SK-N-SH (cell line): ENCODE results near the gene NAV2. TPM values are rescaled to one million over a fixed set of nuclear protein-coding genes. Genes with fewer than 3 reads are reported as not detected.
"Not testable (repeated sequence)": the region's sequence is repeated elsewhere in the genome, so short reads cannot be mapped to it uniquely, and the experiment has no call there.

ENCODE experiments used
- CTCF ChIA-PET: fragments of 300-600, 350-600 bp; formaldehyde crosslinking; extraction: SDS; loops from one replicate; lab custom pipeline; 2021; lab: Yijun Ruan, JAX
- POLR2A ChIA-PET: fragments of 350-600 bp; sonication (Branson Sonifier 250); formaldehyde crosslinking; extraction: SDS; loops from one replicate; lab custom pipeline; 2020; ENCODE audit warnings: antibody characterized with exemption, inconsistent platforms; lab: Yijun Ruan, JAX
- DNase-seq: peaks from one replicate; pipeline ENCODE4 v3.0.0; 2012
- H2AFZ ChIP-seq: fragments of 200-600 bp; sonication (generic); 2 replicates; pipeline ENCODE4 v1.8.1; 2016; ENCODE audit warnings: antibody characterized with exemption, mild to moderate bottlenecking, low read depth
- H3F3A ChIP-seq: fragments of 200-600 bp; sonication (generic); replicated peaks from 2 replicates; pipeline ENCODE3; 2016; ENCODE audit warnings: antibody characterized with exemption, mild to moderate bottlenecking; ENCODE audit not compliant: insufficient read depth
- H3K27ac ChIP-seq, 2 experiments: fragments of 200-500 bp in 1 of 2; fragments of 200-600 bp in 1 of 2; sonication (Bioruptor generic) in 1 of 2; sonication (generic), shearing (Covaris generic) in 1 of 2; 2 replicates each; pipeline versions ENCODE4 v1.5.1 to v1.6.1; 2014 to 2016; ENCODE audit warnings: low read depth in 2 of 2, inconsistent platforms in 1 of 2, low read length in 1 of 2, mild to moderate bottlenecking in 1 of 2, mixed read lengths in 1 of 2
- H3K27me3 ChIP-seq: fragments of 200-600 bp; sonication (generic), shearing (Covaris generic); 2 replicates; pipeline ENCODE4 v1.6.1; 2016; ENCODE audit warnings: mixed run types; ENCODE audit not compliant: insufficient read depth
- H3K36me3 ChIP-seq, 2 experiments: fragments of 200-500 bp in 1 of 2; fragments of 200-600 bp in 1 of 2; sonication (Bioruptor generic) in 1 of 2; sonication (generic) in 1 of 2; replicated peaks in 1 of 2; 2 replicates each; pipeline versions ENCODE3 to v1.5.1; 2014 to 2016; ENCODE audit warnings: low read length in 1 of 2, mild to moderate bottlenecking in 1 of 2; ENCODE audit not compliant: insufficient read depth in 2 of 2, control insufficient read depth in 1 of 2
- H3K4me1 ChIP-seq, 2 experiments: fragments of 200-500 bp in 1 of 2; fragments of 200-600 bp in 1 of 2; sonication (Bioruptor generic) in 1 of 2; sonication (generic), shearing (Covaris generic) in 1 of 2; 2 replicates each; pipeline versions ENCODE4 v1.5.1 to v1.6.1; 2014 to 2016; ENCODE audit warnings: low read depth in 1 of 2, low read length in 1 of 2, mixed run types in 1 of 2; ENCODE audit not compliant: insufficient read depth in 2 of 2, control insufficient read depth in 1 of 2
- H3K4me2 ChIP-seq: fragments of 200-600 bp; sonication (generic), shearing (Covaris generic); 2 replicates; pipeline ENCODE4 v1.6.1; 2017; ENCODE audit warnings: mixed run types
- H3K4me3 ChIP-seq, 2 experiments: fragments of 200-500 bp in 1 of 2; fragments of 200-600 bp in 1 of 2; sonication (Bioruptor generic) in 1 of 2; sonication (generic), shearing (Covaris generic) in 1 of 2; 2 replicates each; pipeline versions ENCODE4 v1.5.1 to v1.8.1; 2014 to 2016; ENCODE audit warnings: low read depth in 2 of 2, inconsistent platforms in 1 of 2, low read length in 1 of 2, mild to moderate bottlenecking in 1 of 2, mixed read lengths in 1 of 2, moderate library complexity in 1 of 2
- H3K79me2 ChIP-seq: fragments of 200-600 bp; sonication (generic); 2 replicates; pipeline ENCODE4 v1.8.1; 2017; ENCODE audit warnings: mild to moderate bottlenecking; ENCODE audit not compliant: insufficient read depth
- H3K9ac ChIP-seq: fragments of 200-600 bp; sonication (generic); 2 replicates; pipeline ENCODE4 v1.6.1; 2017; ENCODE audit warnings: mixed run types
- H3K9me2 ChIP-seq: fragments of 200-600 bp; sonication (generic); 2 replicates; pipeline ENCODE4 v1.6.1; 2017; ENCODE audit warnings: mixed run types
- H3K9me3 ChIP-seq: fragments of 200-600 bp; sonication (generic); 2 replicates; pipeline ENCODE4 v1.6.1; 2017; ENCODE audit warnings: mixed run types, mild to moderate bottlenecking, moderate library complexity
- H4K20me1 ChIP-seq: fragments of 200-600 bp; sonication (generic); 2 replicates; pipeline ENCODE4 v1.6.1; 2017; ENCODE audit warnings: mild to moderate bottlenecking, mixed run types; ENCODE audit not compliant: insufficient read depth
- EP300 ChIP-seq, 2 experiments: IDR thresholded peaks; 2 replicates each; pipeline versions ENCODE4 v1.4.0 to v1.6.1; 2012; ENCODE audit warnings: borderline replicate concordance in 1 of 2, low read depth in 1 of 2, low read length in 1 of 2
- EZH2phosphoT487 ChIP-seq: fragments of 200-600 bp; sonication (generic); IDR thresholded peaks from 2 replicates; pipeline ENCODE4 v1.6.1; 2017; ENCODE audit warnings: low read depth, mixed run types, mild to moderate bottlenecking, antibody characterized with exemption, moderate library complexity, borderline replicate concordance
- FOXJ3 ChIP-seq: sonication (generic); formaldehyde crosslinking; IDR thresholded peaks from 2 replicates; pipeline ENCODE4 v1.5.1; 2020; ENCODE audit warnings: mild to moderate bottlenecking, missing genetic modification reagents
- FOXM1 ChIP-seq: IDR thresholded peaks from 2 replicates; pipeline ENCODE4 v1.4.0; 2012; ENCODE audit warnings: low read depth, mild to moderate bottlenecking
- MEF2A ChIP-seq: IDR thresholded peaks from 2 replicates; pipeline ENCODE4 v1.4.0; 2012; ENCODE audit warnings: low read depth, borderline replicate concordance
- POLR2AphosphoS5 ChIP-seq: IDR thresholded peaks from 2 replicates; pipeline ENCODE4 v1.6.1; 2012; ENCODE audit warnings: low read depth, low read length
- SMC3 ChIP-seq: IDR thresholded peaks from 2 replicates; pipeline ENCODE4 v1.6.1; 2012; ENCODE audit warnings: low read depth, low read length, improper control_type of control experiment
- TAF1 ChIP-seq: IDR thresholded peaks from 2 replicates; pipeline ENCODE4 v1.6.1; 2012; ENCODE audit warnings: low read depth, mild to moderate bottlenecking, low read length, moderate library complexity, borderline replicate concordance
- YY1 ChIP-seq: IDR thresholded peaks from 2 replicates; pipeline ENCODE4 v1.4.0; 2012; ENCODE audit warnings: low read depth, mild to moderate bottlenecking
- WGBS: methylation state at CpG from one replicate; pipeline ENCODE4 v1.1.6; 2017; ENCODE audit warnings: low lambda C conversion rate; 5-methylcytosine and 5-hydroxymethylcytosine counted together
- polyA plus RNA-seq, 3 experiments: library from polyadenylated mRNA; depleted of rRNA; stranded (reverse); fragments of >200 nt; gene quantifications; 2 replicates each; pipeline ENCODE4 v1.2.3, GENCODE V29; 2012
- TF ChIP-seq, protein P1 (sequence below): fragments of 150-350 bp; IDR thresholded peaks from 2 replicates; pipeline ENCODE4 v1.6.1; 2017; ENCODE audit warnings: antibody characterized with exemption, low read length, low read depth, borderline replicate concordance
- TF ChIP-seq, protein P2 (sequence below): IDR thresholded peaks from 2 replicates; pipeline ENCODE4 v1.6.1; 2012; ENCODE audit warnings: mild to moderate bottlenecking, low read depth, low read length, moderate library complexity

NAV2 gene
- polyA plus RNA-seq, 1 of the 3 experiments (the other 2 are of a cell fraction) = 26.2 TPM

DNA sequence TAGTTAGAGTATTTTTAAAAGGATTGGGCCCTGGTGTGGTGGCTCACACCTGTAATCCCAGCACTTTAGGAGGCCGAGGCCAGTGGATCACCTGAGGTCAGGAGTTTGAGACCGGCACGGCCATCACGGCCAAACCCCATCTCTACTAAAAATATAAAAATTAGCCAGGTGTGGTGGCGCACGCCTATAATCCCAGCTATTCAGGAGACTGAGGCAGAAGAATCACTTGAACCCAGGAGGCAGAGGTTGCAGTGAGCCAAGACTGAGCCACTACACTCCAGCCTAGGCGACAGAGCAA, 415.8 kb downstream of the NAV2 start:
- not testable (repeated sequence) for DNase-seq, H3K9ac ChIP-seq, H3K36me3 ChIP-seq, H3K4me2 ChIP-seq, H3K27ac ChIP-seq, H4K20me1 ChIP-seq, H3K79me2 ChIP-seq, H3K9me3 ChIP-seq, H3K9me2 ChIP-seq, H3K4me1 ChIP-seq, H2AFZ ChIP-seq, H3K27me3 ChIP-seq, H3K4me3 ChIP-seq
- peaks cover 20% of the 10 kb centered on the region for H3F3A ChIP-seq
- WGBS = 84% methylated on average over 7 of the region's 7 CpGs
- ChIA-PET POLR2A (interaction anchor here (1.0 kb wide), 1 partner anchor 225 kb away, joined by 7 read pairs; no protein-coding TSS in a partner anchor), CTCF (interaction anchor here (0.6 to 8.6 kb wide), 93 partner anchors 8 to 575 kb away, joined by 3 to 302 read pairs (median 5); partner anchors contain the start of genes DBX1 and HTATIP2)

DNA sequence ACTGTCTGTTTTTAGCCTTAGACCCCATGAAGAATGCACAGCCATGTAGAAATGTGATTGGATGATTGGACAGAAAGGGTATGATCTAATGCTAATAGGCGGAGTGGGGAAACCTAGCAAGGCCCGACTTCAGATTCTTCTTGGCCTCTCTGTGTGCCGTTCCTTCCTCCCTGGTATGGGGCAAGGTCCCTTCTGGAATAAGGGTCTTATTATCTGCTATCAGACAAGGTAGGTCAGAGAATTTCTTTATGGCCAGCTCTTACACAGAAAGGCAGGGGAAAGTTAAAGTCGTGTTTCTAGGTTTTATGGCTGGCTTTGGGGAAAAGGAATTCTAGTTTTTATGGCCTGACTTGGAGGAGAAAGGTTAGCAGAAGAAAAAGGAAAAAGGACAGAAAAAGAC, 417.0 kb downstream of the NAV2 start:
- H3K4me2 ChIP-seq = no peak overlapping the region
- H3K9ac ChIP-seq = no peak overlapping the region
- no peaks in the 10 kb centered on the region for H3K9me2 ChIP-seq
- no peaks in the 10 kb centered on the region for H3K4me1 ChIP-seq
- H3K36me3 ChIP-seq = no peaks in the 10 kb centered on the region
- H2AFZ ChIP-seq = no peak overlapping the region
- no peaks in the 10 kb centered on the region for H3K79me2 ChIP-seq
- 90% methylated on average over 4 of the region's 4 CpGs for WGBS
- no peak overlapping the region for H3K27ac ChIP-seq
- no peaks in the 10 kb centered on the region for H3K27me3 ChIP-seq
- no peak for DNase-seq
- H3F3A ChIP-seq = peaks cover 20% of the 10 kb centered on the region
- no peaks in the 10 kb centered on the region for H4K20me1 ChIP-seq
- TF ChIP-seq MEF2A = no peak
- no peak for TF ChIP-seq FOXJ3 (CRISPR knock-in tag)
- no peak for TF ChIP-seq EP300 (IDR thresholded peaks at IDR 0.05; ENCODE audit: borderline replicate concordance in 1 of 2, low read depth in 1 of 2, low read length in 1 of 2)
- no peak for TF ChIP-seq YY1
- TF ChIP-seq, protein P1, sequence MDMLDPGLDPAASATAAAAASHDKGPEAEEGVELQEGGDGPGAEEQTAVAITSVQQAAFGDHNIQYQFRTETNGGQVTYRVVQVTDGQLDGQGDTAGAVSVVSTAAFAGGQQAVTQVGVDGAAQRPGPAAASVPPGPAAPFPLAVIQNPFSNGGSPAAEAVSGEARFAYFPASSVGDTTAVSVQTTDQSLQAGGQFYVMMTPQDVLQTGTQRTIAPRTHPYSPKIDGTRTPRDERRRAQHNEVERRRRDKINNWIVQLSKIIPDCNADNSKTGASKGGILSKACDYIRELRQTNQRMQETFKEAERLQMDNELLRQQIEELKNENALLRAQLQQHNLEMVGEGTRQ = no peak
- no peak for TF ChIP-seq EZH2phosphoT487
- TF ChIP-seq, protein P2, sequence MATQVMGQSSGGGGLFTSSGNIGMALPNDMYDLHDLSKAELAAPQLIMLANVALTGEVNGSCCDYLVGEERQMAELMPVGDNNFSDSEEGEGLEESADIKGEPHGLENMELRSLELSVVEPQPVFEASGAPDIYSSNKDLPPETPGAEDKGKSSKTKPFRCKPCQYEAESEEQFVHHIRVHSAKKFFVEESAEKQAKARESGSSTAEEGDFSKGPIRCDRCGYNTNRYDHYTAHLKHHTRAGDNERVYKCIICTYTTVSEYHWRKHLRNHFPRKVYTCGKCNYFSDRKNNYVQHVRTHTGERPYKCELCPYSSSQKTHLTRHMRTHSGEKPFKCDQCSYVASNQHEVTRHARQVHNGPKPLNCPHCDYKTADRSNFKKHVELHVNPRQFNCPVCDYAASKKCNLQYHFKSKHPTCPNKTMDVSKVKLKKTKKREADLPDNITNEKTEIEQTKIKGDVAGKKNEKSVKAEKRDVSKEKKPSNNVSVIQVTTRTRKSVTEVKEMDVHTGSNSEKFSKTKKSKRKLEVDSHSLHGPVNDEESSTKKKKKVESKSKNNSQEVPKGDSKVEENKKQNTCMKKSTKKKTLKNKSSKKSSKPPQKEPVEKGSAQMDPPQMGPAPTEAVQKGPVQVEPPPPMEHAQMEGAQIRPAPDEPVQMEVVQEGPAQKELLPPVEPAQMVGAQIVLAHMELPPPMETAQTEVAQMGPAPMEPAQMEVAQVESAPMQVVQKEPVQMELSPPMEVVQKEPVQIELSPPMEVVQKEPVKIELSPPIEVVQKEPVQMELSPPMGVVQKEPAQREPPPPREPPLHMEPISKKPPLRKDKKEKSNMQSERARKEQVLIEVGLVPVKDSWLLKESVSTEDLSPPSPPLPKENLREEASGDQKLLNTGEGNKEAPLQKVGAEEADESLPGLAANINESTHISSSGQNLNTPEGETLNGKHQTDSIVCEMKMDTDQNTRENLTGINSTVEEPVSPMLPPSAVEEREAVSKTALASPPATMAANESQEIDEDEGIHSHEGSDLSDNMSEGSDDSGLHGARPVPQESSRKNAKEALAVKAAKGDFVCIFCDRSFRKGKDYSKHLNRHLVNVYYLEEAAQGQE = no peak
- no peak for TF ChIP-seq TAF1
- TF ChIP-seq POLR2AphosphoS5 = no peak
- no peak for TF ChIP-seq SMC3
- TF ChIP-seq FOXM1 = no peak
- ChIA-PET POLR2A (no interaction called here), CTCF (interaction anchor here (0.6 to 8.6 kb wide), 12 partner anchors 12 to 576 kb away, joined by 3 to 302 read pairs (median 20); no protein-coding TSS in a partner anchor)
- H3K9me3 ChIP-seq = no peaks in the 10 kb centered on the region
- no peak overlapping the region for H3K4me3 ChIP-seq
